ENCODE measurements around the gene PSEN1. TPM values are rescaled to one million over a fixed set of nuclear protein-coding genes. Genes with fewer than 3 reads are reported as not detected.

The PSEN1 gene
- total RNA-seq, 1 donor = 45.4 TPM

GRCh38 chr14:73258076-73258475, 121.8 kb downstream of the PSEN1 start:
- Histone ChIP-seq H3K4me3 (ENCODE audit: low read length) (no peak overlapping the region), H3K9me3 (ENCODE audit: low read depth, low read length) (no peaks in the 10 kb centered on the region), H3K27me3 (ENCODE audit: insufficient read depth, low read length) (no peaks in the 10 kb centered on the region), H3K4me1 (ENCODE audit: insufficient read depth, low read length) (no peaks in the 10 kb centered on the region)

DNA sequence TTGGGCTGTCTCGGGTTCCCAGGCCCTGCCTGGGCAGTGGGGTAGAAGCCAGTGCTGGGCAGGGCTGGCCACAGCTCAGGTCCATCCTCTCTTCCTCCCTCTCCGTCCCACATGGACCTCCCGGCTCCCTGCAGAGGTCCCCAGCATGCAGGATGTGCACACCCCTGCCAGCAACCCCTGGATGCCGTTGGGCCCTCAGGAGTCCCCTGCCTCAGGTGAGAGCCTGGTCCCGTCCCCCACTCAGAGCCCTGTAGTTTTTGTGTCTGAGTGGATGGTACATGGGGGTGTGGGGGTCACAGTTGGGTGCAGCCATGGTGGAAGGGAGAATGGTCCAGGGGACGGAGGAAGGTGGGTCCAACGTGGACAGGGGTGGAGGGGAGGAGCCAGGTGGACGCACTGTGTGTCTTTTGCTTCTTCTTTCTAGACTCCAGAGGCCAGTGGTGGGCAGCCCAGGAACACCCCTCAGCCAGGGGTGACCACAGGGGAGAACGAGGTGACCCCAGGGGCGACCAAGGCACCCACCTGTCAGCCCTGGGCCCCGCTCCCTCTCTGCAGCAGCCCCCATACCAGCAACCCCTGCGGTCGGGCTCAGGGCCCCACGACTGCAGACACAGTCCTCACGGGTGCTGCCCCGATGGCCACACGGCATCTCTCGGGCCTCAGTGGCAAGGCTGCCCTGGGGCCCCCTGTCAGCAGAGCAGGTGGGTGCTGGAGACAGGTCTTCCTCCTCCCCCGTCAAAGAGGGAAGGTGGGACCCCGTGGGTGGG, 122.7 kb downstream of the PSEN1 start:
- H3K4me3 ChIP-seq (ENCODE audit: low read length) = no peak overlapping the region
- H3K27me3 ChIP-seq (ENCODE audit: insufficient read depth, low read length) = no peaks in the 10 kb centered on the region
- no peaks in the 10 kb centered on the region for H3K4me1 ChIP-seq (ENCODE audit: insufficient read depth, low read length)
- H3K9me3 ChIP-seq (ENCODE audit: low read depth, low read length) = no peaks in the 10 kb centered on the region

GRCh38 chr14:73259837-73260236, 123.5 kb downstream of the PSEN1 start:
- Histone ChIP-seq H3K27me3 (ENCODE audit: insufficient read depth, low read length) (no peaks in the 10 kb centered on the region), H3K4me1 (ENCODE audit: insufficient read depth, low read length) (no peaks in the 10 kb centered on the region), H3K4me3 (ENCODE audit: low read length) (no peak overlapping the region), H3K9me3 (ENCODE audit: low read depth, low read length) (no peaks in the 10 kb centered on the region)

DNA sequence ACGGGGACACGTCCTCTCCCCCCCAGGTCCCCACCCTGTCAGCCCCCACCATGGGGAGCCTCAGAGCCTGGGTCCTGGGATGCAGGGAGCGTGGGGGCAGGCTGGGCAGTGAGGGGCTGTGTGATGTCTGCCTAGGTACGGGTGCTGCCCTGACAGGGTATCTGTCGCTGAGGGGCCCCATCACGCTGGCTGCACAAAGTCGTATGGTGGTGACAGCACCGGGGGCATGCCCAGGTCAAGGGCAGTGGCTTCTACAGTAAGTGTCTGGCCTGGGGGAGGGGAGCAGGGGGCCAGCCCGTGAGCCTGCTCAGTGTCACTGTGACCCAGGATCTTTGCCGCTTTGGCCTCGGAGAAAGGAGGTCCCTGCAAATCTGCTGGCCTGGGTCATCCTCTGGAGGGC, 124.3 kb downstream of the PSEN1 start:
- H3K27me3 ChIP-seq (ENCODE audit: insufficient read depth, low read length) = no peaks in the 10 kb centered on the region
- H3K4me3 ChIP-seq (ENCODE audit: low read length) = no peak overlapping the region
- H3K9me3 ChIP-seq (ENCODE audit: low read depth, low read length) = no peaks in the 10 kb centered on the region
- no peaks in the 10 kb centered on the region for H3K4me1 ChIP-seq (ENCODE audit: insufficient read depth, low read length)

GRCh38 chr14:73261075-73261474, 124.8 kb downstream of the PSEN1 start:
- Histone ChIP-seq H3K4me1 (ENCODE audit: insufficient read depth, low read length) (no peaks in the 10 kb centered on the region), H3K9me3 (ENCODE audit: low read depth, low read length) (no peaks in the 10 kb centered on the region), H3K27me3 (ENCODE audit: insufficient read depth, low read length) (no peaks in the 10 kb centered on the region), H3K4me3 (ENCODE audit: low read length) (no peak overlapping the region)

DNA sequence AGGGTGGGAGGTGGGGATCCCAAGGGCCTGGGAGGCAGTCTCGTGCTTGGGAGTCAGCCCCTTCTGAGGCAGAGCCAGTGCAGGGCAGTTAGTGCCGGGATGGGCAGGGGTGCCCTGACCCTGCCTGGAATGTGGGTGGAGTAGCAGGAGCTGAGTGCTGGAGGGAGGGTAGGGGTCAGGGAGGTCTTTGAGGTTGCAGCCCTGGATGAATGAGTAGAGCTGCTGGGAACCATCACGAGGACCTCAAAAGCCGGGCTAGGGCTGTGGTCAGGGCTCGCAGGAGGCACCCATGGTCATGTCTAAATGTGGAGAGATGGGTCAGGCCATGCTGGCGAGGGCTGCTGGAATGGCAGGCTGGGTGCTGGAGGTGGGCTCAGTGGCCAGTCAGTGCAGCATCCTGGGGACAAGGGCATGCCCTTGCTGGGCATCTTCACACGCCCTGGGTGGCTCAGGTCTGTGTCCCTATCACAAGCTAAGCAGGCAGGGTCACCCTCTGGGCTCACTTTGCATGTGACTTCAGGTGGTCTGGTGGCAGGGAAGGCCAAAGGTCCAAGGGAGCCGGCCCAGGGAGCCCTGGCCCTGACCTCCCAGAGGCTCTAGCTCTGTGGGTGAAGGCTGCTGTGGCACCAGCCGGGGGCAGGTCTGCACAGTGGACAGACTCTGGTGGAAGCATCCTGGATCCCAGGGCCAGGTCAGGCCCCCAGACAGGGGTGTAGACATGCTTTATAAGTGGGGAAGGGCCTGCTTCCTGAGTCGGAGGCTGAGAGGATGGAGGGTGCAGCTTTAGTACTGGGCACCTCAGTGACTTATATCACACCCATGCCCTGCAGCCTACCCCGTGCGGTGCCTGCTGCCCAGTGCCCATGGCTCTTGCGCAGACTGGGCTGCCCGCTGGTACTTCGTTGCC, 125.5 kb downstream of the PSEN1 start:
- H3K4me3 ChIP-seq (ENCODE audit: low read length) = no peak overlapping the region
- no peaks in the 10 kb centered on the region for H3K27me3 ChIP-seq (ENCODE audit: insufficient read depth, low read length)
- no peaks in the 10 kb centered on the region for H3K9me3 ChIP-seq (ENCODE audit: low read depth, low read length)
- no peaks in the 10 kb centered on the region for H3K4me1 ChIP-seq (ENCODE audit: insufficient read depth, low read length)

DNA sequence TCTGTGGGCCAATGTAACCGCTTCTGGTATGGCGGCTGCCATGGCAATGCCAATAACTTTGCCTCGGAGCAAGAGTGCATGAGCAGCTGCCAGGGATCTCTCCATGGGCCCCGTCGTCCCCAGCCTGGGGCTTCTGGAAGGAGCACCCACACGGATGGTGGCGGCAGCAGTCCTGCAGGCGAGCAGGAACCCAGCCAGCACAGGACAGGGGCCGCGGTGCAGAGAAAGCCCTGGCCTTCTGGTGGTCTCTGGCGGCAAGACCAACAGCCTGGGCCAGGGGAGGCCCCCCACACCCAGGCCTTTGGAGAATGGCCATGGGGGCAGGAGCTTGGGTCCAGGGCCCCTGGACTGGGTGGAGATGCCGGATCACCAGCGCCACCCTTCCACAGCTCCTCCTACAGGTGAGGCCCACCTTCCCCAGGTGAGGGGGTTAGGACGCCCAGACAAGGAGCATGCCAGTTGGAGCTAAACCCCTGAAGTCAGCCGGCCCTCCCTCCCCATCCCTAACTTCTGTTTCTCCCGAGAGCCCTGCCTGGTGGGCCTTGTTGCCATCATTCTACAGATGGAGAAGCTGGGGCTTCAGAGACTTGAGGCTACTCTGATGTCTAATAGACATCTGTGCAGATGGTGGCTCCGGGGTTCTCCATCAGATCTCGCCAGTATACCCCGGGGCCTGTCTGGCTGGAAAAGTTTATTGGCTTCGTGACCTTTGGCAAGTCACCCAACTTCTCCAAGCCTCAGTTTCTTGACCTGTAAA, 126.3 kb downstream of the PSEN1 start:
- Histone ChIP-seq H3K4me1 (ENCODE audit: insufficient read depth, low read length) (no peaks in the 10 kb centered on the region), H3K27me3 (ENCODE audit: insufficient read depth, low read length) (no peaks in the 10 kb centered on the region), H3K4me3 (ENCODE audit: low read length) (no peak overlapping the region), H3K9me3 (ENCODE audit: low read depth, low read length) (no peaks in the 10 kb centered on the region)

DNA sequence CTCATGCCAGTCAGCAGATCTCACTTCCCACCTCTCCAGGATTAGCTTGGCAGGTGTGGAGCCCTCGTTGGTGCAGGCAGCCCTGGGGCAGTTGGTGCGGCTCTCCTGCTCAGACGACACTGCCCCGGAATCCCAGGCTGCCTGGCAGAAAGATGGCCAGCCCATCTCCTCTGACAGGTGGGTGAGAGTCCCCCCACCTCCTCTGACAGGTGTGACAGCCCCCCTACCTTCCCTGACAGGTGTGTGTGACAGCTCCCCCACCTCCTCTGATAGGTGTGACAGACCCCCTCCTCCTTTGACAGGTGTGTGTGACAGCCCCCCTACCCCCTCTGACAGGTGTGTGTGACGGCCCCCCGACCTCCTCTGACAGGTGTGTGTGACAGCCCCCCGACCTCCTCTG, 127.3 kb downstream of the PSEN1 start:
- no peak overlapping the region for H3K4me3 ChIP-seq (ENCODE audit: low read length)
- no peaks in the 10 kb centered on the region for H3K27me3 ChIP-seq (ENCODE audit: insufficient read depth, low read length)
- no peaks in the 10 kb centered on the region for H3K4me1 ChIP-seq (ENCODE audit: insufficient read depth, low read length)
- H3K9me3 ChIP-seq (ENCODE audit: low read depth, low read length) = no peaks in the 10 kb centered on the region

DNA sequence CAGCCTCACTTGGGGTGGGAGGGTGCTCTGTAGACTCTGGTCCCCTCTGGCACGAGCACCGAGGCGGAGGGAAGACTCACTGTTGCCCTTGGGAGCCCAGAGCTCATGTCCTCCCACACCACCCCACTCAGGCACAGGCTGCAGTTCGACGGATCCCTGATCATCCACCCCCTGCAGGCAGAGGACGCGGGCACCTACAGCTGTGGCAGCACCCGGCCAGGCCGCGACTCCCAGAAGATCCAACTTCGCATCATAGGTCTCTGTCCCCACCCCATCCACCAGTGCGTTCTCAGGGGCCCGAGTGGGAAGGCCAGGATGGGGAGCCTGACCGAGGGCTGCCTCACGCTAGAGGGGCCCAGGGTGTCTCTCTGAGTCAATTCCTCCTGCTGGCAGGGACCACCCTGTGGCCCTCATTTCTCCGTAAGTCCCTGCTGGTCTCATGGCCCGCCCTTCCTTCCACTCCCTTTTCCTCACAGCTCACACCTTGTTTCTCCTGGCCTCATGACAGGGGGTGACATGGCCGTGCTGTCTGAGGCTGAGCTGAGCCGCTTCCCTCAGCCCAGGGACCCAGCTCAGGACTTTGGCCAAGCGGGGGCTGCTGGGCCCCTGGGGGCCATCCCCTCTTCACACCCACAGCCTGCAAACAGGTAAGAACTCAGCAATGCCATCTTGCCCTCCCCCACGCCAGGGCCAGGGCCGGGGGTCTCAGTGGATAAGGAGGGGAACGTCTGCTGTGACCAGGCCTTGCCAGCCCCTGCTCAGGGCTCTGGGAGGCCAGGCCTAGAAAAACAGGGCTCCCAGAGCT, 128.0 kb downstream of the PSEN1 start:
- H3K27me3 ChIP-seq (ENCODE audit: insufficient read depth, low read length) = no peaks in the 10 kb centered on the region

DNA sequence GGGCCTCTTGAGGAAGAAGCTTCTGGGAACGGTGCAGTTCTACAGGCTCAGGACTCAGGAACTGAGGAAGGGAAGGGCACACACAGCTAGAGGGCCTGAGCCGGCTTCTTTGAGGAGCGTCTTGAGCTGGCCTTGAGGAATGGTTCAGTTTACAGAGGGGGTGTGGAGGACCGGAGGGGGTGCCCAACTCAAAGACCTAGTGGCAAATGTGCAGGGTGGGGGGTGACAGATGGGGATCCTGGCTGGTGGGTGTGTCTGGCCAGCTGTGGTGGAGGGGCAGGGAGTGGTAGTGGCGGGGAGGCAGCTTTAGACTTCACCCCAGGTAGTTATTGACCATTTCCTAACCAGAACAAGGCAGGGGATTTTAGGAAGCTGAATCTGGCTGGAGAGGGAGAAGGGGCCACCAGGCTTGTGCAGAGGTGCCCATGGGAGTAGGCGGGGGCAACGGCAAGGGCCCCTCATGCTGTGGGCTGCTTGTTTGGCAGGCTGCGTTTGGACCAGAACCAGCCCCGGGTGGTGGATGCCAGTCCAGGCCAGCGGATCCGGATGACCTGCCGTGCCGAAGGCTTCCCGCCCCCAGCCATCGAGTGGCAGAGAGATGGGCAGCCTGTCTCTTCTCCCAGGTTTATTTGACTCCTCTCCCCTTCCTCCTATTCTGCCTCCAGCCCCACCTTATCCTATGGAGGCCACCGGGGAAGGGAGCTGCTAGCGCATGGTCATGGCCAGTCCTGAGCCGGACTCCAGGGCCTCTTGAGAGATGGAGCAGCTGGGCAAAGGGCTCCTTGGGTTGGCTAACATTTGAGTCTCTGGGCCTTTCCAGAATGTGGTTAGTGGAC, 128.8 kb downstream of the PSEN1 start:
- Histone ChIP-seq H3K4me3 (ENCODE audit: low read length) (no peak overlapping the region), H3K9me3 (ENCODE audit: low read depth, low read length) (no peaks in the 10 kb centered on the region), H3K4me1 (ENCODE audit: insufficient read depth, low read length) (peaks cover 4% of the 10 kb centered on the region), H3K27me3 (ENCODE audit: insufficient read depth, low read length) (no peaks in the 10 kb centered on the region)

More for the DNA sequence above, 128.0 kb downstream of the PSEN1 start:
- H3K4me3 ChIP-seq (ENCODE audit: low read length) = no peak overlapping the region
- no peaks in the 10 kb centered on the region for H3K4me1 ChIP-seq (ENCODE audit: insufficient read depth, low read length)
- no peaks in the 10 kb centered on the region for H3K9me3 ChIP-seq (ENCODE audit: low read depth, low read length)

DNA sequence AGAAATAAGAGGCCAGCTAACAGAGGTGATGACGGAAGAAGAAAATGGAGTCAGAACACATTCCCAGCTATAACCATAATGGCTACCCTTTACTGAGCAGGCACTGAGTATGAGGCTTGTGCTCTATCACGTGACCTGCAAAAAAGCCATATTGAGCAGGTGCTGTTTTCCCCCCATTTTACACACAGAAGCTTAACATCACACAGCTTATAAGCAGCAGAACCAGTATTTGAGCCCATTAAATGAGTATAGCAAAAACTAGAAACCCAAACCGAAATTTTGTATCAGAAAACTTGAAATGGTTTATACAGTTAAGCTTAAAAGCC, 129.4 kb downstream of the PSEN1 start:
- Histone ChIP-seq H3K27me3 (ENCODE audit: insufficient read depth, low read length) (no peaks in the 10 kb centered on the region), H3K4me3 (ENCODE audit: low read length) (no peak overlapping the region), H3K4me1 (ENCODE audit: insufficient read depth, low read length) (peaks cover 10% of the 10 kb centered on the region), H3K9me3 (ENCODE audit: low read depth, low read length) (no peaks in the 10 kb centered on the region)

- peaks cover 16% of the 10 kb centered on the region for H3K4me1 ChIP-seq (ENCODE audit: insufficient read depth, low read length)
- no peaks in the 10 kb centered on the region for H3K9me3 ChIP-seq (ENCODE audit: low read depth, low read length)
- no peaks in the 10 kb centered on the region for H3K27me3 ChIP-seq (ENCODE audit: insufficient read depth, low read length)
- no peak overlapping the region for H3K4me3 ChIP-seq (ENCODE audit: low read length)
These were observed 130.0 kb downstream of the PSEN1 start for GRCh38 chr14:73266317-73266716.

DNA sequence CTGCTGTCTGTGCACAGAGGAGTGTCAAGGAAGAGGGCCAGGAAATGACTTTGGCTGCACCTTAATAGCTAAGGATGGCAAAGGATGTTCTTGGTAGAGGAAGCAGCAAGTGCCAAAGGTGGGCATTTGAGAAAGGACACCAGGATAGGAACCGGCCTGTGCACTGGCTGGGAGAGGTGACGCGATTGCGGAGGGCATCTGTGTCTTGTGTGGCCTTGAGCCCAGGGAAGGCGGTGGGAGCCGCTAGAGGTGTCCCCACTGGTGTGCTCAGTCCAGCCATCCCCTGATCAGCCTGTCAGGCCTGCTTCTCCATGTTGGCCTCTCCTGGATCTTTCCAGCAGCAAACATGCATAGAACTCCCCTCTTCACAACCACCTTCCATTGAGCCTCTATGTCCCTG, 131.2 kb downstream of the PSEN1 start:
- Histone ChIP-seq H3K9me3 (ENCODE audit: low read depth, low read length) (no peaks in the 10 kb centered on the region), H3K4me3 (ENCODE audit: low read length) (no peak overlapping the region), H3K4me1 (ENCODE audit: insufficient read depth, low read length) (peaks cover 16% of the 10 kb centered on the region), H3K27me3 (ENCODE audit: insufficient read depth, low read length) (no peaks in the 10 kb centered on the region)
